Measurements from ENCODE around the gene CSF3R.
"Not testable (repeated sequence)": the region's sequence is repeated elsewhere in the genome, so short reads cannot be mapped to it uniquely, and the experiment has no call there.

Gene CSF3R

DNA sequence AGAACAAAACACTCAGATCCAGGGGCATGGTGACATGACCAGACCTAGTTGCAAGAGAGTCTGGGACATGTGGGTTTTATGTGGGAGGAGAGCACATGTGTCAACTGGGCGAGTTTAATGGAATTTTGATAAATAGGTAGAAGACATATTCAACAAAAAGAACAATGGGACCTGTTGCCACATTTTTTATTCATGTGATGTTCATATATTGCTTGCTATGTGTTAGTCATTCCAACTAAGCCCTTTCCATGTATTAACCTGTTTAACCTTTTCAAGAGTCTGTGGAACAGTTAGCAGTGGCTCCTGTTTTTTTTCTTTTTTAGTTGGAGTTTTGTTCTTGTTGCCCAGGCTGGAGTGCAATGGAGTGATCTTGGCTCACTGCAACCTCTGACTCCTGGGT is 30.1 kb upstream of the CSF3R start:
- no peak for DNase-seq (ENCODE audit: low read depth)

DNA sequence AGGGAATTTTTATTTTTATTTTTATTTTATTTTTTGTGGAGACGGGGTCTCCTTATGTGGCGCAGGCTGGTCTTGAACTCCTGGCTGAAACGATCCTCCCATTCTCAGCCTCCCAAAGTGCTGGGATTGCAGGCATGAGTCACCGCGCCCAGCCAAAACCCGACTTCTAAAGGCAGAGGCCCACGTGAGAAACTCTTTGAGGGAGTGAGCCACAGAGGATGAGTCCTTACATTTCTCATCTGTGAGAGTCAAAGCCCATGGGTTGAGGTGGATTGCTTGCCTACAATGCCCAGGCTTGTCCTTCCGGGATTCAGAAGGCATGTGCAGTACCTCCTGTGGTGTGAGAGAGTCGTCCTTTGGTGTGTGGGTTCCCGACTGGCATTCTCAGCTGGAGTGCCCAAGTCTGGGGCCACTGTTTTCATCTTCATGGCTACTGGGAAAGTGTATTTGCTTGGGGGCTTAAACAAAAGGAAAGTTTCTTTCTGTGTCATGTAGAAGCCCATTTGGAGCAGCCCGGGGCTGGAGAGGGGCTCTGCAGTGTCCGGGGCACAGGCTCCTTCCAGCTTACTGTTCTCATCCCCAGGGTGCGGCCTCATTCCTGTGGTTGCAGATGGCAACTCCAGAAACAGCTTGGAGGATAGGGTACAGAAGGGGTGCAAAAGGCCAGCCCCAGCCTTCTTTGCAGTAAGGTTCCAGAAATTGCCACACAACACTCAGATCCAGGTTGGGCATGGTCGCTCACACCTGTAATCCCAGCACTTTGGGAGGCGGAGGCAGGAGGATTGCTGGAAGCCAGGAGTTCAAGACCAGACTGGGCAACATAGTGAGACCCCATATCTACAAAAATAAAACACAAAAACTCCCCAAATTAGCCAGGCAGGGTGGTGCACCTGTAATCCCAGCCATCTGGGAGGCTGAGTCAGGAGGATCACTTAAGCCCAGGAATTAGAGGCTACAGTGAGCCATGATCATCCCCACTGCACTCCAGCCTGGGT is 29.4 kb upstream of the CSF3R start:
- DNase-seq (ENCODE audit: low read depth), result no peak

DNA sequence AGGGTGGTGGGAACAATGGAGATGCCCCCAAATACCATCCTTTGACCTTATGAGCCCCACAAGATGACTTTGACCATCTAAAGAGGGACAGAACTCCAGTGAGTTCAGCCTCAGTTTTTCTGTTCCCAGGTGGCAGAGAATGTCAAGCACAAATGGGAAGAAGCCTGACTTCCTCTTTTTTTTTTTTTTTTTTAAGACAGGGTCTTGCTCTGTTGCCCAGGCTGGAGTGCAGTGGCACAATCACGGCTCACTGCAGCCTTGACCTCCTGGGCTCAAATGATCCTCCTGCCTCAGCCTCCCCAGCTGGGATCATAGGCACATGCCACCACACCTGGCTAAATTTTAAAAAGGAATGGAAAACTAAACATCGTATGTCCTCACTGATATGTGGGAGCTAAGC is 28.5 kb upstream of the CSF3R start:
- not testable (repeated sequence) for DNase-seq (ENCODE audit: low read depth)

DNA sequence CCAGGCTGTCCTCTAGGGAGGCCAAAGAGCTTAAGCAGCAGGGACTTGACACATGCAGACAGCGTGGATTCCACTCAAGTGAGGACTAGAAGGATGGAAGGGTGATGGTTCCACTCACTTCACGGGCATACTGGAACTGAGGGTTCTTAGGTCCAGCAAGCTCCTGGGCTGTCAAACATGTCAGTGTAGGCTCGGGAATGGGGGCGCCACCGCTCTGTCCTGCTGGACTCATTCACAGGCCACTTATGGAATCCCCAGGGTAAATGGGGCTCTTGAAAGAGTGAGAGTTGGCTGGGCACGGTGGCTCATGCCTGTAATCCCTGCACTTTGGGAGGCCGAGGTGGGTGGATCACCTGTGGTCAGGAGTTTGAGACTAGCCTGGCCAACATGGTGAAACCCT is 27.7 kb upstream of the CSF3R start:
- no peak for DNase-seq (ENCODE audit: low read depth)

DNA sequence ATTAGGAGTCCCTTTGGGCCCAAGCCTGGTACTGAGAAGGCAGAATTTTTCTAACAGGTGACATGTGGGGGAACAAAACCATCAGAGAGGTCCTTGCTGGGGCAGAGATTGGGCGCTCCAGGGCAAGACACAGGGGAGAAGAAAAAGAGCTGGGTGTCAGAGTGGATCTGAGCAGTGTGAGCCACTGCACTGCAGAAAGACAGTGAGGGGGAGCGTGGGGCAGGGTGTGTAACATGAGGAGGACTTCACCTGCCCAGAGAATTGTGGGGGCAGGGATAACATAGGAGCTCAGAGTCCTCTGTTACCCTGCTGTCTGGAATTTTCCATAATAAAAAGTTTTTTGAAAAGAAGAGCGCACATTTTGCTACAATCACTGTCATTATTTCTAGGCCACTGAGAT is 25.5 kb upstream of the CSF3R start:
- DNase-seq (ENCODE audit: low read depth), result no peak

DNA sequence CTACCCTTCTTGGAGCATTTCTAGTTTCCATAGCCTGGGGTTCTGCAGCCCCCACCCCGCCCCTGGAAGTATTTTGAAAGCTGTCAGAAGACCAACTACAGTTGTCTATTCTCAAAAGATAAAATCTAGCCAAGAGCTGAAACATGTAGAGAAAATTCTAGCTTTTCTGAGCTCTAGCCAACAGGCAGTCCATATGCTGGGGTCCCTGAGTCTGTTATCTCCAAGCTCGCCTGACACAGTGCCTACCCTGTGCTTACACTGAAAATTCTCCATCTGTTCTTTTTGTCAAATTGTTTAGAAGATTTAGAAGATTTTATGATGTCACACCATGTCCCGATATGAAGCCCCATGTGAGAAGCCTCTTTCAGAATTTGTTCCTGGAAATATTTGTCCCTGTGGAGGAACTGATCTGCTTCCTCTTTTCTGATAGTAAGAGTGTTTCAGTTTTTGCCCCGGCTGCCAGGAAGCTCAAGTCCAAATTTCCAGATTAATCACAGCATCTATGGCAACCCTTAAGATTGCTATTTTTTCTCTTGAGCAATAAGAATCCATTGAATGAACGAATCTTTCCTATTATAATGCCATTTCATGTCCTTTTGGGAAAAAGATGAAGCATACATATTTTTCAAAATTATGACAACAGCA is 23.7 kb upstream of the CSF3R start:
- no peak for DNase-seq (ENCODE audit: low read depth)

DNA sequence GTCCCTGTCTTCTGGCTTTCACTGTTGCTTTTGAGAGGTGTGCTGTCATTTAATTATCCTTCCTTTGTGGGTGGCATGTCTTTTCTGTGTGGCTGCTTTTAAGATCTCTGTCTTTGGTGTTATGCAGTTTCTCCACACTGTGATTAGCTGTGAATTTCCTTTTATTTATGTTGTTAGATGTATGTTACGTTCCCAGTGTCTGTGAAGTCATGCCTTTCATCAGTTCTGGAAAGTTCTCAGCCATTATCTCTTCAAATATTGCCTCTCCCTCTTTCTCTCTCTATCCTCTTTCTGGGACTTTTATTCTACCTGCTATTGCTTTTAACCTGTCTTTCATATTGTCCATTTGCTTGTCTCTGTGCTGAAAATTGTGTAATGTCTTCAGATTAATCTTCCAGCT is 21.0 kb upstream of the CSF3R start:
- no peak for DNase-seq (ENCODE audit: low read depth)

DNA sequence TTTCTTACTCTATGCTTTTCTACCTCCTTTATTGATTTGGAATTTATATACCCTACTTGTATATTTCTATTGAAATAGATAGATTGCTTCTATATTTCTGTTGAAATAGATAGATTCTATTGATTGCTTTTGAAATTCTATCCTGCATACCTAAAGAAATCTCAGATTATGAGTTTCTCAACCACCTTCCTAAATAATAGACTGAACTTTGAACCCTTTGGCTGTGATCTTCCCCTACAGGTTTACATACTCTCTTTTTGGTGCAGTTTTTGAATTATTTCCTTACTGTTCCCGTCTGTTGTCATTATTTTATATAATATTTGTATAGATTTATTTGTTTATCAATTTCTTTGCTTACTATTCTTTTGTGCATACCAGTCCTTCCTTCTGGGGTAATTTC is 20.4 kb upstream of the CSF3R start:
- no peak for DNase-seq (ENCODE audit: low read depth)

DNA sequence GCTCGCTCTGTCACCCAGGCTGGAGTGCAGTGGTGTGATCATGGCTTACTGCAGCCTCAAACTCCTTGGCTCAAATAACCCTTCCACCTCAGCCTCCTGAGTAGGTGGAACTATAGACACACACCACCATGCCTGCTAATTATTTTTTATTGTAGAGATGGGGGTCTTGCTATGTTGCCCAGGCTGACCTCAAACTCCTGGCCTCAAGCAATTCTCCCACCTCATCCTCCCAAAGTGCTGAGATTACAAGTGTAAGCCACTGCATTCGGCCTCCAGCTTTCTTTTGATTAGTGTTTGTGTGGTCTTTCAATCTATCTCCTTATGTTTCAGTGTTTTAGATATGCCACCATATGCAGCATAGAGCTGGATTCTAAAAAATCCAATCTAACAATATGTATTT is 19.9 kb upstream of the CSF3R start:
- DNase-seq (ENCODE audit: low read depth), result no peak

DNA sequence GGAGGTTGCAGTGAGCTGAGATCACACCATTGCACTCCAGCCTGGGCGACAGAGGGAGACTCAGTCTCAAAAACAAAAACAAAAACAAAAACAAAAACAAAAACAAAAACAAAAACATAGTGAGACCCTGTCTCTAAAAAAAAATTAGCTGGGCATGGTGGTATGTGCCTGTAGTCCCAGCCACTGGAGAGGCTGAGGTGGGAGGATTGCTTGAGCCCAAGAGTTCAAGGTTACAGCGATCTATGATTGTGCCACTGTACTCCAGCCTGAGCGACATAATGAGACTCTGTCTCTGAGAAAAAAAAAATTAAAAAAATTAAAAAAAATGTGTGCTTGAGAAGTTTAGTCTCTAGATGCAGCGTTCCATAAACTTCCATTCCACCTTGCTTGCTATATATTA is 19.2 kb upstream of the CSF3R start:
- not testable (repeated sequence) for DNase-seq (ENCODE audit: low read depth)

DNA sequence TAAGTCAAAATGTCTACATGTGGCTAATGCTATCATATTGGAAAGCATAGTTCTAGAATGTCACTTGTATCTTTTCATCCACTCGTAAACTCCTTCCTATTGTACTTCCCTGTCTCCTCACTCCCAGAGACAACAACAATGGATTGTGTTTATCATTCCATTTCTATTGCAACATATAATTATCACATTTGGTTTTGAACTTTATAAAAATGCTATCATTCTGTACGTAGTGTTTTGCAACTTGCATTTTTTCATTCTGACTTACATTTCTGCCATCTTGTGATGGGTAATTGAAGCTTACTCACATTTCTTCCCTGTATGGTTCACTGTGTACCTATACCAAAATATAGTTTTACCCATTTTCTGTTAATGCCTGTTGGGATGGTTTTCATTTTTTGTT is 14.5 kb upstream of the CSF3R start:
- no peak for DNase-seq (ENCODE audit: low read depth)

DNA sequence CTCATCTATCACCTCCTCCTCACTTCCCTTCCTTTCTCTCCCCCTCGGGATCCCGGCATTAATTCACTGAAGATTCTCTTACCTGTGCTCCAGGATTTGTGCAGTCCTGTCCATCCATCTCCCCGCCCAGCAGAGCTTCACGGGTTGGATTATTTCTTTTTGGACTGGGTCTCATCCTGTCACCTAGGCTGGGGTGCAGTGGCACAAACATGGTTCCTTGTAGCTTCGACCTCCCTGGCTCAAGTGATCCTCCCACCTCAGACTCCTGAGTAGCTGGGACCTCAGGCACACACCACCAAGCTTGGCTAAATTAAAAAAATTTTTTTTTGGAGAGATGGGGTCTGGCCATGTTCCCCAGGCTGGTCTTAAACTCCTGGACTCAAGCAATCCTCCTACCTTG is 12.3 kb upstream of the CSF3R start:
- DNase-seq (ENCODE audit: low read depth), result no peak

DNA sequence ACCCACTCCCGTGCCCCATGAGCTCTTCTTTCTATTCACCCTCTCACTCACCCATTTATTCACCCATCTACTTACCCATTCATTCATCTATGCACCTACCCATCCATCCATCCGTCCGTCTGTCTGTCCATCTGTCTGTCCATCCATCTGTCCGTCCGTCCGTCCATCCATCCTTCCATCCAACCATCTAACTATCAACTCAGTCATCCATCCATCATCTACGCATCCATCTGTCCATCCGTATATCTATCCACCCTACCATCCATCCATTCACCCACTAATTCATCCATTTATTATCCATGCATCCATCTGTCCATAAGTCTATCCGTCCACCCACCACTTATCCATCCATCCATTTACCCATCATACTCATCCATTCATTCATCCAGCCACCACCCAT is 10.8 kb upstream of the CSF3R start:
- DNase-seq (ENCODE audit: low read depth), result no peak

DNA sequence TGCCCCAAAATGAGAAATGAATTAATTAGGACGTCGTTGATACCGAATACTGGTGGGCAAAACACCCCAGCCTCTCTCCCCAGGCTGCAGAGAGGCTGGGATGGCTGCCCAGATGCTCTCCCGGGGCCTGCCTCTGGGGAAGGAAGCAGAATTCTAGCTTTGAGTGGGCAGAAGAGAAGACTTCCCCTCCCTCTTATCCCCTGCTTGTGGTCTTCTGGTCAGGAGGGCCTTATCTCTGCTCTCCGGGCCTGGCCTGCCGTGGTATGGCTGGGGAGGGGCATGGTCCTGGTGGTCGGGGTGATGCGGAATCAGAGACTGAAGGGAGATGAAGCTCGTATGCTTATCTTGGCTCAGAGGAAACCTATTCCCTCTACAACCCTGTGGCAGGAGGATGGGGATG is 9.8 kb upstream of the CSF3R start:
- DNase-seq (ENCODE audit: low read depth), result no peak

DNA sequence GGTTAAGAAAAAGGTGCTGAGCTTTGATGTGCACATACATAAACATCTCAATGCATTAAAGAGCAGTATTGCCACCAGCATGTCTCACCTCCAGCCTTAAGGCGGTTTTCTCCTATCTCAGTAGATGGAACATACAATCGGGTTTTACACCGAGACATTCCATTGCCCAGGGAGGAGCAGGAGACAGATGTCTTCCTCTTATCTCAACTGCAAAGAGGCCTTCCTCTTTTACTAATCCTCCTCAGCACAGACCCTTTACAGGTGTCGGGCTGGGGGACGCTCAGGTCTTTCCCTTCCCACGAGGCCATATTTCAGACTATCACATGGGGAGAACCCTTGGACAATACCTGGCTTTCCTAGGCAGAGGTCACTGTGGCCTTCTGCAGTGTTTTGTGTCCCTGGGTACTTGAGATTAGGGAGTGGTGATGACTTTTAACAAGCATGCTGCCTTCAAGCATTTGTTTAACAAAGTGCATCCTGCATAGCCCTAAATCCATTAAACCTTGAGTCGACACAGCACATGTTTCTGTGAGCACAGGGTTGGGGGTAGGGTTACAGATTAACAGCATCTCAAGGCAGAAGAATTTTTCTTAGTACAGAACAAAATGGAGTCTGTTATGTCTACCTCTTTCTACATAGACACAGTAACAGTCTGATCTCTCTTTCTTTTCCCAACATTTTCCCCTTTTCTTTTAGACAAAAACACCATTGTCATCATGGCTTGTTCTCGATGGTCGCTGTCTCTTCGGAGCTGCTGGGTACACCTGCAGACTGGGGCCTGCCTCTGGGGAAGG is 6.7 kb upstream of the CSF3R start:
- DNase-seq (ENCODE audit: low read depth), result not testable (repeated sequence)

DNA sequence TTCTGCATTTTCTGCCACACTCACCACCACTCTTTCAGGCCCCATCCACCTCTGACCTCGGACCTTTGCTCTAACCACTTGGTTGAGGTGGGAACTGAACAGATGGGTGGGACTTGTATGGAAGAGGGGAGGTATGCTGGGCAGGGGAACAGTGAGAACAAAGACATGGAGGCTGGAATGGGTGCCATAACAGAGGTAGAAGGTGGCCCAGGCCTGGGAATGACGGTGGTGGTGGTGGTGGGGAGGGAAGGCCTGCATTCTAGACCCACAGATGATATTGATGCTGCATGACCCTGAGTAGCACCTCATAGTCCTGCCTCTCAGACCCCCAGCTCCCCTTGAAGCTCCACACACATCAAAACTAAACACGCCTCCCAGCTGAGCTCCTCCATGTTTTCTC is 5.2 kb upstream of the CSF3R start:
- DNase-seq (ENCODE audit: low read depth), result no peak

DNA sequence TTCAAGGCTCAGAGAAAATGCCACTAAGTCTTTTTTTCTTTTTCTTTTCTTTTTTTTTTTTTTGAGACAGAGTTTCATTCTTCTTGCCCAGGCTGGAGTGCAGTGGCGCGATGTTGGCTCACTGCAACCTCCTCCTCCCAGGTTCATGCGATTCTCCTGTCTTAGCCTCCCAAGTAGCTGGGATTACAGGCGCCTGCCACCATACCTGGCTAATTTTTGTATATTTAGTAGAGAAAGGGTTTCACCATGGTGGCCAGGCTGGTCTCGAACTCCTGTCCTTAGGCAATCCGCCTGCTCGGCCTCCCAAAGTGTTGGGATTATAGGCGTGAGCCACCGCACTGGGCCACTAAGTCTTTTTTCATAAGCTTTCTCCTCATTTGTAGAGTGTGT is 4.6 kb upstream of the CSF3R start:
- not testable (repeated sequence) for DNase-seq (ENCODE audit: low read depth)

DNA sequence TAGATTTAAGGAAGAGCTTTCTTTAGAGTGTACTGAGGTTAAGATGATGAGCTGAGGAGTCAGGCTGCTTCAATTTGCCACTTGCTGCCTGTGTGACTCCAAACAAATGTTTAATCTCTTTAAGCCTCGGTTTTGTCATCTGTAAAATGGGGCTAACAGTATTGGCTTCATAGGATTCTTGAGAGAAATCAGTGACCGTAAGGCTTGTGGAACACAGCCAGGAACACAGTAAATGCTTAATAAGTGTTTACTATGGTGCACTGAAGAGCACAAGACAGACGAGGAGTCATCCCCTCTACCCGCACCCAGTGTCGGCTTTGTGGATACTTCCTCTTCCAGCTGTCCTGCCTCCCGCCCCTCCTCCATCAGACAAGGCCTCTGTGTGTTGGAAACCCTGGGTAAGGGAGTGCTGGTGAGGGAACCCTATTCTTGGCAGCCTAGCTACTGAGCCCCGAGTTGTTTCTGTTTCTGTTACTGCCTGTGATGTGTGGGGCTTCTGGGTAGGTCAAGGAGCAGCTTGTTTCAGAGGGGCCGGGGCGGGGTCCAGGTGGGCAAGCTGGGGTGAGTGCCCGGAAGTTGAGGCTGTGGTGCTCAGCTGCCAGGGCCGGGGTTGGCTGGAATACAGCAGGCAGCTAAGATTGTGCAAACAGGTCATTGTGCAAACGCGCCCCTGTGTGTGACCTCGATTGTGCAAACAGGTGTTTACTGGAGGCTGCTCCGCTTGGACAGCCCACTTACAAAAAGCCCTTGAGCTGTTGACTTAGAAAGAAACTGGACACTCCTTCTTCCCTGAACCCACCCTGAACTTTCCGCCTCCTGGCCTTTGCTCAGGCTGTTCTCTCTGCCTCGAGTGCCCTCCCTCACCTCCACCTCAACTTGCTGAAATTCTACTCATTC is 4.0 kb upstream of the CSF3R start:
- no peak for DNase-seq (ENCODE audit: low read depth)

DNA sequence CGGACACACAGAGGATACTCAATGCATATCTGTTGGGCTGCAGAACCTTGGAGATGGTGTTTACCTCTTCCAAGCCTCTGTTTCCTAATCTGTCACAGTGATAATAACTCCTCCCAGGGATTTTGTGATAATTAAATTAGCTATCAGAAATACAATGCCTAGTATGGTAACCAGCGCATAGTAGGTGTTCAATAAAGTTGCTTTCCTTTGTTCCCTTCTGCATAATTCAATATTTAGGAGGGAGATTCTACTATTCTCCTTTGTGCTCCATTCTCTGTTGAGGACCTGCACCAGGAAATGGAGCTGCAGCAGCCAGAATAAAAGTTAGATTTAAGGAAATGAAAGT is 3.4 kb upstream of the CSF3R start:
- DNase-seq (ENCODE audit: low read depth), result no peak

DNA sequence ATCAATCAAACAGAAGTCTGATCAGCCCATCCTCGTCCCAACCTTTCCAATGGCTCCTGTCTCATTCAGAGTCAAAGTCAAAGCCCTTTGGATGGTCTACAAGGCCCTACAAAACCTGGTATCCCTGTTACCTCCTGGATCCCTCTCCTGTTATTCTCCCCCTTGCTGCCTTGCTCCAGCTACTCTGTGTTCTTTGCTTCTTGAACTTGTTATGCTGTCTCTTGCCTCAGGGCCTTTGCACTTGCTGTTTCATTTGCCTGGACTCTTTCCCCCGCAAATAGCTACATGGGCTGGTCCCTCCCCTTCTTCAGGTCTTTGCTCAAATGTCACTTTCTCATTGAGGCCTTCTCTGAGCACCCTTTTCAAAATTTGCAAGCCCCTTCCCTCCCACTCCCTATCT is 1.4 kb upstream of the CSF3R start:
- no peak for DNase-seq (ENCODE audit: low read depth)

DNA sequence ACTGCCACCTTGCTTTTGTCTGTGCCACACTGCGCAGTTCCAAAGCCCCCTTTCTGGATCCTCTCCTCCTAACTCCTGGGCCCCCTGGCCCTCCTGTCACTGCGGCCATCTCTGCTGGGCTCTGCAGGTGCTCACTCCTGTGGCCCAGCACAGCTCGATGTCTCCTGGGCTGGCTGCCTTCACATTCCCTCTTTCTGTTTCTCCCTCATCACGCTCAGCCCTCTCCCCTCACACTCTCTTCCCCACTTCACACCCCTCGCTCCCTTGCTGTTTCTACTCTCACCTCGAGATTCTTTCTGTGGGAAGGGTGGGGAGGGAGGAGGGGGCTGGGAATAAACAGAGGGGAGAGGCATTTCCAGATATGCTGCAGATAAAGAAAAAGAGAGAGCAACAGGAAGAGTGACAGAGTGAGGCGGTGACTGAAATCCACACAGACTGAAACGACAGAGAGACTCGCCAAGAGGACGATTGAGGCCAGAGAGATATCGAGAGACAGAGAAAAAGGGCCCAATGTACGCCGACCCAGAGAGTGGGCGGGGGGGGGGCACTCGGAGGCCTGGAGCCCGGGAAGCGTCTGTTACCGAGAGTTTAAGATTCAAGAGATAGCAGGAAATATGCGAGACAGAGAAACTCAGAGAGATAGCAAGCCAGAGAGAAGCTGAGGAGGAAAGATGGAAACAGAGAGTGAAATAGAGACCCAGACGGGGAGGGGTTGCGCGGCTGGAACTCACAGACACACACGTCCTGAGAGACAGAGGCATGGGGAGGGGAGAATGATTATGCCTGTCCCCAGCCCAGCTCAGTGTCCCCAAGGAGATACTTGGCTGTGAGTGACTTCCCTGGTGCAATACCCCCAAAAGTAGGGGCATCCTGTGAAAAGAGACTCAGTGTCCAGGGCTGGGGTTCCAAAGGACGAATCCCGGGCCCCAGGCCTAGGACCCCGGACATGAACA is 666 bp downstream of the CSF3R start:
- no peak for DNase-seq (ENCODE audit: low read depth)
